ENCODE data around the gene MAP3K10. TPM values are rescaled to one million over a fixed set of nuclear protein-coding genes. Genes with fewer than 3 reads are reported as not detected.
"Not testable (repeated sequence)": the region's sequence is repeated elsewhere in the genome, so short reads cannot be mapped to it uniquely, and the experiment has no call there.

Gene MAP3K10
- total and polyA plus RNA-seq, 9 of the 15 experiments (the other 6 are each of a cell fraction or from before 2014, with no cell fraction given): 0.01 to 8.0 (median 2.7) TPM; not detected in 1

- TF ChIP-seq RBM25 (IDR thresholded peaks at IDR 0.05; ENCODE audit: low read depth, low read length, severe bottlenecking) (peak; percentile 45), NFE2 (IDR thresholded peaks at IDR 0.05; ENCODE audit: low read depth) (no peak), ZFP36 (IDR thresholded peaks at IDR 0.05; ENCODE audit: low read depth, low read length, partially characterized antibody) (peak; percentile 38), KDM1A (IDR thresholded peaks at IDR 0.05) (peak in 1 of 2 experiments; percentile 24; a peak in 1 of 4 replicates), BCOR (IDR thresholded peaks at IDR 0.05) (peak; percentile 56; the same call in 1 of the 2 replicates)
- ATAC-seq (peak; percentile 34; the same call in 2 of the 3 replicates), DNase-seq (ENCODE audit: extremely low read depth in 1 of 4, low spot score in 3 of 4) (no peak), FAIRE-seq (no peak)
- Histone ChIP-seq H3K36me3 (ENCODE audit: control insufficient read depth, insufficient read depth, low read length) (no peaks in the 10 kb centered on the region), H3K9me1 (ENCODE audit: control insufficient read depth, insufficient read depth, low read length) (no peaks in the 10 kb centered on the region), H3K27me3 (ENCODE audit: control insufficient read depth in 2 of 2, insufficient read depth in 2 of 2, low read length in 2 of 2) (peaks cover 3 to 15% of the 10 kb centered on the region in 2 experiments; a peak in 3 of 5 replicates), H3K4me1 (replicated peaks in 1 of 2; ENCODE audit: control insufficient read depth in 2 of 2, insufficient read depth in 2 of 2, low read length in 2 of 2) (peaks cover 0 to 6% of the 10 kb centered on the region in 2 experiments; a peak in 2 of 5 replicates), H3K9ac (ENCODE audit: insufficient read depth in 1 of 2, low read depth in 2 of 2, low read length in 2 of 2) (no peak overlapping the region), H2AFZ (ENCODE audit: low read depth, low read length) (no peak overlapping the region), H3K9me3 (replicated peaks; ENCODE audit: control insufficient read depth, insufficient read depth, low read depth, low read length) (no peaks in the 10 kb centered on the region), H3K4me2 (ENCODE audit: insufficient read depth, low read length) (no peak overlapping the region), H3K27ac (ENCODE audit: extremely low read depth, low read depth, low read length) (no peak overlapping the region), H4K20me1 (replicated peaks; ENCODE audit: control insufficient read depth, insufficient read depth, low read length) (no peaks in the 10 kb centered on the region), H3K79me2 (ENCODE audit: control insufficient read depth, insufficient read depth, low read length) (no peaks in the 10 kb centered on the region), H3K4me3 (no peak overlapping the region)
- CTCF ChIA-PET (ENCODE audit: low intra/inter-chr PET ratio): interaction anchor here (0.6 to 0.7 kb wide), 2 partner anchors 126 to 348 kb away, joined by 3 read pairs; no protein-coding TSS in a partner anchor
- intact Hi-C loops (cut with micrococcal nuclease): loop anchor here (10.0 kb wide), 1 partner anchor 220 kb away; no protein-coding TSS in a partner anchor
- WGBS (ENCODE audit: insufficient coverage, low coverage, missing lambda C conversion rate): 5% methylated on average over 5 of the region's 5 CpGs
- in situ Hi-C loops (cut with MboI): loop anchor here (5.0 kb wide), 1 partner anchor 77 kb away; no protein-coding TSS in a partner anchor
- no TSS peak for BruUV-seq (replicated peaks)
- POLR2A ChIA-PET: interaction anchor here (0.8 kb wide), 1 partner anchor 122 kb away, joined by 3 read pairs; no protein-coding TSS in a partner anchor
These were observed 46.1 kb upstream of the MAP3K10 start for GRCh38 chr19:40144947-40145748.

GRCh38 chr19:40145749-40146029 lies 45.5 kb upstream of the MAP3K10 start:
- H3K27ac ChIP-seq (ENCODE audit: extremely low read depth, low read depth, low read length); H3K9me1 ChIP-seq (ENCODE audit: control insufficient read depth, insufficient read depth, low read length); H3K36me3 ChIP-seq (ENCODE audit: control insufficient read depth, insufficient read depth, low read length); H3K4me1 ChIP-seq (replicated peaks in 1 of 2; ENCODE audit: control insufficient read depth in 2 of 2, insufficient read depth in 2 of 2, low read length in 2 of 2); FAIRE-seq; H3K4me3 ChIP-seq; ATAC-seq; POLR2A ChIA-PET; H2AFZ ChIP-seq (ENCODE audit: low read depth, low read length); BruUV-seq (replicated peaks); H3K79me2 ChIP-seq (ENCODE audit: control insufficient read depth, insufficient read depth, low read length); H3K9me3 ChIP-seq (replicated peaks; ENCODE audit: control insufficient read depth, insufficient read depth, low read depth, low read length); H4K20me1 ChIP-seq (replicated peaks; ENCODE audit: control insufficient read depth, insufficient read depth, low read length); H3K4me2 ChIP-seq (ENCODE audit: insufficient read depth, low read length); H3K9ac ChIP-seq (ENCODE audit: insufficient read depth in 1 of 2, low read depth in 2 of 2, low read length in 2 of 2); CTCF ChIA-PET (ENCODE audit: low intra/inter-chr PET ratio); DNase-seq (ENCODE audit: extremely low read depth in 1 of 4, low spot score in 3 of 4): not testable (repeated sequence)
- WGBS (ENCODE audit: insufficient coverage, low coverage, missing lambda C conversion rate): 2% methylated on average over 6 of the region's 6 CpGs
- intact Hi-C loops (cut with micrococcal nuclease): loop anchor here (10.0 kb wide), 1 partner anchor 219 kb away; no protein-coding TSS in a partner anchor
- in situ Hi-C loops (cut with MboI): loop anchor here (5.0 kb wide), 1 partner anchor 77 kb away; no protein-coding TSS in a partner anchor
- H3K27me3 ChIP-seq (ENCODE audit: control insufficient read depth in 2 of 2, insufficient read depth in 2 of 2, low read length in 2 of 2): peaks cover 3 to 15% of the 10 kb centered on the region in 2 experiments; a peak in 3 of 5 replicates

Measured in K562 (cell line).